Parathyroid adenoma (tissue), 2 donors: ENCODE results near the gene PDE8B.

Experiments used
- H2AFZ ChIP-seq: fragments of 300-600 bp; sonication (generic); one replicate; pipeline ENCODE4 v1.7.0; 2017; ENCODE audit warnings: antibody characterized with exemption, mild to moderate bottlenecking
- H3K27ac ChIP-seq: fragments of 300-600 bp; sonication (generic); one replicate; pipeline ENCODE4 v1.7.0; 2017
- H3K27me3 ChIP-seq: fragments of 300-600 bp; sonication (generic); one replicate; pipeline ENCODE4 v1.7.0; 2017; ENCODE audit warnings: low read length; ENCODE audit not compliant: control insufficient read depth, insufficient read depth
- H3K36me3 ChIP-seq: fragments of 300-600 bp; sonication (generic); one replicate; pipeline ENCODE4 v1.7.0; 2017; ENCODE audit warnings: low read length; ENCODE audit not compliant: control insufficient read depth, insufficient read depth
- H3K4me1 ChIP-seq: fragments of 300-600 bp; sonication (generic); one replicate; pipeline ENCODE4 v1.7.0; 2017; ENCODE audit warnings: control low read depth
- H3K4me2 ChIP-seq: fragments of 300-600 bp; sonication (generic); one replicate; pipeline ENCODE4 v1.7.0; 2017; ENCODE audit warnings: low read length
- H3K4me3 ChIP-seq: fragments of 300-600 bp; sonication (generic); one replicate; pipeline ENCODE4 v1.7.0; 2017; ENCODE audit warnings: low read depth, low read length
- H3K79me2 ChIP-seq: fragments of 300-600 bp; sonication (generic); one replicate; pipeline ENCODE4 v1.7.0; 2017; ENCODE audit warnings: control low read depth
- H3K9ac ChIP-seq: fragments of 300-600 bp; sonication (generic); one replicate; pipeline ENCODE4 v1.7.0; 2017; ENCODE audit warnings: mild to moderate bottlenecking
- H3K9me3 ChIP-seq: fragments of 300-600 bp; sonication (generic); one replicate; pipeline ENCODE4 v1.7.0; 2017; ENCODE audit warnings: low read length; ENCODE audit not compliant: control insufficient read depth
- TF ChIP-seq, protein P1 (sequence below): fragments of 300-600 bp; sonication (generic); IDR thresholded peaks from one replicate; pipeline ENCODE4 v1.7.0; 2017; ENCODE audit warnings: antibody characterized with exemption, mild to moderate bottlenecking
- donor health status: primary hyperparathyroidism.

PDE8B gene

DNA sequence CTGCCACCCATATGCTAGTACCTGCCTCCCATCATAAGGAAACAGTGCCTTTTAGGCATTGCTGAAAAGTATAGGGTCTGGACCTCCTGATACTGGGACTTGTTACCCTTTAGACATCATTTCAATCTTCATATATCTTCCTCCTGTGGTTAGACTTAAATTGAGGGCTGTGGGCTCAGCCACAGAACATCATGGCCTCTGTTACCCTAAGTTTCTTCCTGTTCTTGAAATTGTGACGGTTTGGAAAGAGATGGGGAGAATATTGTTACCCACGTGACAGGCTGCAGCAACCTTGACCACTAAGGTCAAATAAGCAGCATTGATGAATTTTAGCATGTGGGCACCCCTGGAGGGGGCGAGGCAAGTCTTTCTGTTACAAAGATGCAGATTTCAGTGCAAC lies 87.7 kb downstream of the PDE8B start:
- Histone ChIP-seq H3K9ac (no peak overlapping the region), H3K27me3 (no peaks in the 10 kb centered on the region), H3K9me3 (no peaks in the 10 kb centered on the region), H2AFZ (no peak overlapping the region), H3K27ac (no peak overlapping the region), H3K79me2 (no peaks in the 10 kb centered on the region), H3K4me1 (peaks cover 2% of the 10 kb centered on the region), H3K36me3 (no peaks in the 10 kb centered on the region), H3K4me2 (no peak overlapping the region), H3K4me3 (no peak overlapping the region)
- TF ChIP-seq, protein P1, sequence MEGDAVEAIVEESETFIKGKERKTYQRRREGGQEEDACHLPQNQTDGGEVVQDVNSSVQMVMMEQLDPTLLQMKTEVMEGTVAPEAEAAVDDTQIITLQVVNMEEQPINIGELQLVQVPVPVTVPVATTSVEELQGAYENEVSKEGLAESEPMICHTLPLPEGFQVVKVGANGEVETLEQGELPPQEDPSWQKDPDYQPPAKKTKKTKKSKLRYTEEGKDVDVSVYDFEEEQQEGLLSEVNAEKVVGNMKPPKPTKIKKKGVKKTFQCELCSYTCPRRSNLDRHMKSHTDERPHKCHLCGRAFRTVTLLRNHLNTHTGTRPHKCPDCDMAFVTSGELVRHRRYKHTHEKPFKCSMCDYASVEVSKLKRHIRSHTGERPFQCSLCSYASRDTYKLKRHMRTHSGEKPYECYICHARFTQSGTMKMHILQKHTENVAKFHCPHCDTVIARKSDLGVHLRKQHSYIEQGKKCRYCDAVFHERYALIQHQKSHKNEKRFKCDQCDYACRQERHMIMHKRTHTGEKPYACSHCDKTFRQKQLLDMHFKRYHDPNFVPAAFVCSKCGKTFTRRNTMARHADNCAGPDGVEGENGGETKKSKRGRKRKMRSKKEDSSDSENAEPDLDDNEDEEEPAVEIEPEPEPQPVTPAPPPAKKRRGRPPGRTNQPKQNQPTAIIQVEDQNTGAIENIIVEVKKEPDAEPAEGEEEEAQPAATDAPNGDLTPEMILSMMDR = no peak

DNA sequence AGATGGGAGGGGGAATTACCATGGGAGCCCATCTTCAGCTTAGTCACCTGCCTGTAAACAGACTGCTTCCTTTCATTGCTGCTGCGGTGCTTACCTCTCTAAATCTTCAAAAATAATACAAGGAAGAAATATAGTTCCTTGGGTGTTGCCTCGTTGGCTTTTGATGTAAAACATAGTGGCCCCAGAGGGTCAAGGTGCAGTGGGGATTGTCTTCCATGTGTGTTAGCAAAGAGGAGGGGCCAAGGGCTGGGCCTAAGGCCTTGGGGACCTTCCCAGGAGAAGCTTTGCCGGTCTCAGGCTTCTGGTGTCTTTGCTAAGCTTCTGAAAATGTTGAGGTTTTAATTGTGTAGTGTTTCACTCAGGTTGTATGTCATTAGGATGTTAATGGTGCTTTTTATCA lies 90.0 kb downstream of the PDE8B start:
- Histone ChIP-seq H3K27ac (no peak overlapping the region), H3K4me3 (no peak overlapping the region), H3K4me2 (no peak overlapping the region), H3K4me1 (peaks cover 2% of the 10 kb centered on the region), H2AFZ (no peak overlapping the region), H3K79me2 (no peaks in the 10 kb centered on the region), H3K36me3 (no peaks in the 10 kb centered on the region), H3K27me3 (no peaks in the 10 kb centered on the region), H3K9me3 (no peaks in the 10 kb centered on the region), H3K9ac (no peak overlapping the region)
- TF ChIP-seq, protein P1 = no peak

DNA sequence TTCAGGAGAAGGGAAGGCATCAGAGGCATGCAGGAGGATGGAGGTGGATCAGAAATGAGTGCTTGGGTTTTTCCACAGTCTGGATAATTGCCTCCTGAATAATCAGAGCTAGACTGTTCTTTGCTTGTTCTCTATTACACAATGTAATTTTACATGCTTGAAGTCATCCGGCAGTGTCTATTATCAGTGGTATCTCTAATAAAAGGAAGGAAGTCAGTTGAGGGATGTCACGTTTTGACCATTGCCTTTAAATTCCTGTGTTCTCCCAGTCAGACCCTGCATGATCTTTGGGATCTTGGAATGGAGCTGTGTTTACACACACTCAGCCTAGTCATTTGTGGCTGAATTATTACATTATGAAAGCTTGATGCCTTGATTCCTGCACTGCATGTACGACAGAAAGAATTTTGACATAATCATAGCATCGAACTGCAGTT lies 91.0 kb downstream of the PDE8B start:
- no peaks in the 10 kb centered on the region for H3K9me3 ChIP-seq
- no peaks in the 10 kb centered on the region for H3K36me3 ChIP-seq
- no peaks in the 10 kb centered on the region for H3K79me2 ChIP-seq
- TF ChIP-seq, protein P1 = no peak
- no peak overlapping the region for H3K9ac ChIP-seq
- H3K27ac ChIP-seq = no peak overlapping the region
- no peak overlapping the region for H2AFZ ChIP-seq
- no peaks in the 10 kb centered on the region for H3K27me3 ChIP-seq
- H3K4me2 ChIP-seq = no peak overlapping the region
- no peak overlapping the region for H3K4me3 ChIP-seq
- peaks cover 2% of the 10 kb centered on the region for H3K4me1 ChIP-seq

DNA sequence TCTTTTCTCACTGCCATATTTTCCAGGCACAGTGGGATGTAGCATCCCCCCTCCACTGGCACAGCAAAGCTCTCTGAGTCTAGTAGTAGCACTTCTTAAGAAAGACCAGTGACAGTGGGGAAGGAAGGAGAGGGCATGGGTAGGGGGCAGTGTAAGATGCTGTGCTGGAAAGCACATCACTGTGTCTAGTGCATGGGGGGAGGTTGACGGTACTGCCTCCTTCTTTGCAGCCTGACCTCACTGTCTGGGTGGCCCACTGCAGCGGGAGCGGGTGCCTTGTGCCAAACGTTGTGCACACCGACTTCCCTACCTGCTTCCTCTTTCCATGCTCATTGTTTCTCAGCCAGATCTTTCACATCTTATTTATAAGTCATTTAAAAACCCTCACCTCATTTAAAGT lies 91.8 kb downstream of the PDE8B start:
- no peak overlapping the region for H3K27ac ChIP-seq

DNA sequence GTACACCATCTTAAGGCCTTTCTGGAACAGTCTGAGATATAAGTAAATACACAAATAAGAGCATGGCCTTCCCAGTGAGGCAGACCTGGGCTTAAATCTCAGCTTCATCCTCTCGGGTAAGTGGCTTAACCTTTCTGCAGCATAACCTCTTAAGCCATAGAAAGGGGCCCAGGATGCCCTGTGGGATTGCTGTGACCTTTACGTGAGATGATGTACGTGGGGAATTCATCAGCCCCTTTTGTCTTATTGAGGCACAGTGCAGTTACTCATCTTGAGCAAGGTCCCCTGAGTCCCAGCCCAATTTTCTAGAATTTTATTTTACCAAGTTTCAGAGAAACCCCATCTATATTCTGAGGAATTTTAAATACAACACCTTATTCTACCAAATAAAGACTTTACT lies 92.2 kb downstream of the PDE8B start:
- Histone ChIP-seq H3K4me2 (no peak overlapping the region), H3K9me3 (no peaks in the 10 kb centered on the region), H3K4me1 (peaks cover 2% of the 10 kb centered on the region), H3K9ac (no peak overlapping the region), H3K27ac (no peak overlapping the region), H3K27me3 (no peaks in the 10 kb centered on the region), H3K79me2 (no peaks in the 10 kb centered on the region), H3K4me3 (no peak overlapping the region), H2AFZ (no peak overlapping the region), H3K36me3 (no peaks in the 10 kb centered on the region)
- TF ChIP-seq, protein P1 = no peak

More for the DNA sequence above, 91.8 kb downstream of the PDE8B start:
- H3K79me2 ChIP-seq = no peaks in the 10 kb centered on the region
- TF ChIP-seq, protein P1 = no peak
- H3K36me3 ChIP-seq = no peaks in the 10 kb centered on the region
- H3K9me3 ChIP-seq = no peaks in the 10 kb centered on the region
- H2AFZ ChIP-seq = no peak overlapping the region
- H3K4me1 ChIP-seq = peaks cover 2% of the 10 kb centered on the region
- no peak overlapping the region for H3K4me2 ChIP-seq
- no peak overlapping the region for H3K4me3 ChIP-seq
- no peak overlapping the region for H3K9ac ChIP-seq
- H3K27me3 ChIP-seq = no peaks in the 10 kb centered on the region
